SIG-M5 treated with dmso at 0.1 percent for 504 hours (cell line): ENCODE data around the gene PLEKHM1.

Experiments used
- DNase-seq: peaks from one replicate; lab custom pipeline; 2025; ENCODE audit not compliant: unreplicated experiment; lab: John Stamatoyannopoulos, UW

Gene PLEKHM1

GRCh38 chr17:45428050-45428617 lies 62.4 kb downstream of the PLEKHM1 start:
- peak; percentile 90 for DNase-seq

DNA sequence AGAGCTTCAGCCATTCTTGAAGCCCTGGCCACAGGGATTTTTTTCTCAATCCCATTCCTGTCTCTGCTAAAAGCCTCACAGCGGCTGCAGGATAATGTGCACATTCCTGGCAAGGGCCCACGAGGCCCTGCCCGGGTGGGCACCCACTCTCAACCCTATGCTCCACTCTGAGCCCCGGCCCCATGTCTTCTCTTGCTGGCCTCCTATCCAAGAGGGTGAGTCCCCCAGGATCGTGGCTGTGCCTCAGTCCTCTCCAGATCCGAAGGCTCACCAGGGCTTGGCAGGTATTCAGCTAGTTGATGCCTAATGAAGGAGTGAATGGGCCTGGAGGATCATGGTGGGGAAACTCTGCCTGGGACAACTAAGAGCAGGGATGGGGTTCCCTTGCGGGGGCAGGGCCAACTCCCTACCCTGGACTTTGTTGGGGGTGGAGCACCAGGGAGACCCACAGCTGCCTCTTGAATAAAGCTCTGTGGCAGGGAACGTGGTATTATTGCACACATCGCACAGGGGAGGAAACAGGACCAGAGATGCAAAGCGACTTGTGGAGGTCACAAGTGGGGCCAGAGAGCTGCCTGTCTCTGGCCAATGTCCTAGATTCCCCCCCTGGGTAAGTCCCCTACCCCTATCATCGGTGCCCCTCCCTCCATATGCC lies 63.2 kb downstream of the PLEKHM1 start:
- DNase-seq: no peak

DNA sequence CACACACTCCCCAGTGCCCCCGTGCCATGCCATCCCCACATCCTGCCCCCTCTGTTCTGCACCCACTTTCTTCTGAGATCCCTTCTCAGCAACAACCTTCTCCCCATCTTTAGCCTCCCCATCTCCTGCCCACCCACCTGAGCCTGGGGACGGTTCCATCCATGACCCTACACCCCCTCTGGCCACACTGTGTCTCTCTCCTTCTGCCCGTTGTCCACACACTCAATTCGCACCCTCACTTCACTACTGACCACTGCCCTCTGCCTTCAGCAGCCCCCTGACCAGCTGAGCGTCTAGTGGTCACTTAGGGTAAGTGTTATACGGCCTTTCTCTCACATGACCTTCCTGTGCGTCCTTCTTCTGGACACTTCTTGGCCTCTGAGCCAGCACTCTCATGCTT lies 64.0 kb downstream of the PLEKHM1 start:
- no peak for DNase-seq

DNA sequence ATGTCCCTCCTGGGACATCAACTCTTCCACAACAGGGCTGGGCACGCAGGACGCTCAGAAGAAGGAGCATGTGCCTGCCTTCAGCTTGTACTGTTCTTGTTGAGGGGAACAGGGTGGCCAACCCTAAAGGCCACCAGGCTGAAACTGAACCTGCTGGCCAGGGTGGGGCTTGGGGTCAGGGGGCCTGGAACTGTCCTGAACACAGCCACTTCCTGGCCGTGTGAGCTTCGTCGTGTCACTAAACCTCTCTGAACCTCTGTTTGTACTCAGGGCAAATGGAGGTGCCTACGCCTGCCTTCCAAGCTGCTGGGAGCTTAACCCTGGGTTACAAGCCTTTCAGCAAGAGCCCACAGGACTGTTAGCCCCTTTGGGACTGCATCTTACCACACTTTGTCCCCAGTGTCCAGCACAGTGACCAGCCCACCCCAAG lies 64.5 kb downstream of the PLEKHM1 start:
- DNase-seq: no peak

GRCh38 chr17:45425125-45425983 lies 65.2 kb downstream of the PLEKHM1 start:
- DNase-seq: peak; percentile 64

DNA sequence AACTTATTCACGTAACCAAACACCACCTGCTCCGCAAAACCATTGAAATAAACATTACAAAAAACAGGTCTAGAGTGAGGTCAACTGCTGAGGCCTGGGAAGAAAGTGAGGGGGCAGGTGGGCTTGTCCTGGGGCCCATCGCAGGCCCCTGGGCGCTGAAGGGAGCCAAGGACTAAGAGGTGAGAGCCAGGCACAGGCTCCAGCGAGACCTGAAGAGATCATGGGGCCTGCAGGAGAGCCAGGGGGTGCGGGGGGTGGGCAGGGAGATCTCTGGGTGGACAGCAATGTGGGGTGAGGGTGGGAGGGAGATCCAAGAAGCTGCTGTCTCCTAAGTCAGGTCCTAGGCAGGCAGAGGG lies 65.8 kb downstream of the PLEKHM1 start:
- DNase-seq: no peak

DNA sequence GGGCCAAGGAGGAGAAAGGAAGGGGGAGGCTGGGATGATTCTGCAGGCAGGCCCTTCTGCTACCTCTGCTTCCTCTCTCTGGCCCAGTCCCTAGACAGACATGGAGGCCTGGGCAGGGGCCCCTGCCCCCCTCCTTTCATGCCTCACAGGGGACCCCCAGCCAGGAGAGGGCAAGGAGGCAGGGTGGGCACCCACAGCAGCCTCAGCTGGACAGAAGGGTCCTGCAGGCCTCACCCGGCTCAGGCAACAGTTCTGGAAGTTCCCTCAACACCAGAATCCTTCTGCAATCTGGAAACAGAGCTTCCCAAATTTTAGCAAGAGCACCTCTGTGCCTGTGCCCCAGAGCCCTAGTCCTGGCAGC lies 66.6 kb downstream of the PLEKHM1 start:
- no peak for DNase-seq

GRCh38 chr17:45423304-45423974 lies 67.1 kb downstream of the PLEKHM1 start:
- no peak for DNase-seq

DNA sequence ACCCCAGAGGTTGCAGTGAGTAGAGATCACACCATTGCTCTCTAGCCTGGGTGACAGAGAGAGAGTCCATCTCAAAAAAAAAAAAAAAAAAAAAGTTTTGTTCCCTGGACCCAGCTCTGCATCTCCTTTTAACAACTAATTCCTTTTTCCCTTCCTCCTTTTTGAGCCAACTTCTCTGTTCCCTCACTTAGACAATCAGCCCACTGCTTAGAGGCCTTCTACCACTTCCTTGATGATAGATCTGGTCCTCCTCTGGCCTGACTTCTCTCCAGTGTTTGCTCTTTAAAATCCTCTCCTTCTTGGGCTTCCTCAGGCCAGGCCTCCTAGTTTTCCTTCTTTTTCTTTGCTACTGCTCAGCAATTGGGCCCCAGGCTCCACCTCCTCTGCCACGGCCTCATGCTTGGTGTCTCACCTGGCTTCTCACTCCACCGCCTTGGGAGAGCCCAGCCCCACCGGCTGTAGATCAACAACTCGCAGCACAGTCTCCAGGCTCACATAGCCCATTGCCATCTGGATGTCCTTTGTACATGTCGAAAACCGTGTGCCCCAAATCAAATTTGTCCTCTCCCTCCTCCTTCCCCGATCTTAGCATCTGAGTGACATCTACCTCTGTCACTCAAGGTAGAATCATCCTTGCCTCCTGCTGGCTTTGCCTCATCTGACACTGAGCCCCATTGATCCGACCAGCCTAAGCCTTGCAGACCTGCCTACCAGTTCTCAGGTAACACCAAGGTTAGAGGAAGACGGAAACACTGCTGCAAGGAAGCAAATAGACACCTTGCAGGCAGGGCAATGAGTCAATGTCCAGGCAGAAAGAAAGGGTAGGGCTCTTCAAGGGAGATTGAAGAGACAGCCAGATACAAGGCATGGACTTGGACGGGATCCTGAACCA lies 75.3 kb downstream of the PLEKHM1 start:
- peak; percentile 81 for DNase-seq

GRCh38 chr17:45413498-45413923 lies 77.0 kb downstream of the PLEKHM1 start:
- DNase-seq: peak; percentile 41

DNA sequence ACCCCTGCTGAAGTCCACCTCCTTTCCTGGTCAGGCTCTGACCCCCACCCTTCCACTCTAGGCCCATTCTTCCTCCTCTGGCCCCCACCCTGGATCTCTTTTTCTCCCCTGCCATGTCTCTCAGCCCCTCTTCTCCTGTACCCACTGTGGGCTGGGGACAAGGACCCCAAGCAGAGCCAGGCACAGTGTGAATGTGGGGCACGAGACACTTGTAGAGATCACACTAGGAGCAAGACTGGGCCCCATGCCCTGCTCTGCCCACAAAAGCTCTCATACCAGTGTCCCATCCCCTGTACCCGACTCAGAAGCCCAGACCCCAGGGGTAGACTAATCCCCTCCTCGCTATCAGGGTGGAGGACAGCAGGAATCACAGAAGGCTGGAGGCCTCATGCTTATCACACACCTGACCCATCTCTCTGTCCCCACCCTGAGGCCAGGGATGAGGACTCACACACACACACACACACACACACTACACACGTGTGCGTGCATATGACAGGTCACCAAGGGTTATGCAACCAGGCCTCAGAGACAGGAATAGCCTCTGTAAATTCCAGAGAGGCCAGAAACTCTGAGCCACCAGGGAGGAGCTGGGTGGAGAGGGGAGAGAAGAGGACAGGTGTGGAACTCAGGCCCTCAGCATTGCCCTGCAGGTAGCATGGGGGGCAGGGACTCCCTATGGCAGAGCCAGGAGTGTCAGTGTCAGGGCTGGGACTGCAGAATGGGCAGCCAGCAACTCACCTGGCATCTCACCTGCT lies 79.0 kb downstream of the PLEKHM1 start:
- no peak for DNase-seq

DNA sequence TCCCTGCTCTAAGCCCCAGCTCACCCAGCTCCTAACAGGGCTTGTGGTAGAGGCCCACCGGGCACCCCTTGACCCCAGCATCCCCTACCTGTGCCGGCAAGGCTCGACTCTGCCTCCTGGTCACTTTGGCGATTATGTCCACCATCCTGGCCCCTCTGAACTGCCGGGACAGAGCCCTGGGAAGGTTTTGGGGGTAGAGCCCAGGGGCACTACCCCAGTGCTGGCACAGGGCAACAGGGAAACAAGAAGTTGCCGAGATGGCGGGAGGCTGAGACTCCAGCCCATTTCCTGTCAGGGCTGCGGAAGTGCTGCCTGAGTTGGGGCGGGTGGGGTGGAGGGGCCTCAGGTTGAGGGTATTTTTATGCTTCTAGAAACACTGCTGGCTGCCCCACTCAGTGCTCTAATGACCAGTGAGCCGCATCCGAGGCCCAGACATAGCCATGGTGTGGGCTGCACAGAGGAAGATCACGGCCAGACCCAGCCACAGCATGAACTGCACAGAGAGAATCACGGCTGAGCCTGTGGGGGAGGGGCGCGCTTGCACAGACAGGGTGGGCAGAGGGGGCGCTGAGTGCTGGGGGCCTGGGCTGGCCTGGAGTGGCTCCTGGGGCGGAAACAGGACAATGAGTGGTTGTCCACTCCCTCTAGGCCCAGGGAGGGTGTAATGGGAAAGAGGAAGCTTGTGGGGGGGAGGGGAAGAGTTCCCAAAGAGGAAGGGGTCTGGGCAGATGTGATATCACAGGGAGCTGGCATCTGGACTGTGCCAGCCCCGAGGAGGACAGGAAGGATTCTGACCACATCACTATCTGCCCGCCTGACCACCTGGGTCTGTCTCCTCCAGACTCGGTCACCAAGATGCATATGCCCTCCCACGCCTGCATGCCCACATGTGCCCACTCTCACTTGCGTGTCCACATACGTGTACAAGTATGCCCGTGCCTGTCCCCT lies 80.1 kb downstream of the PLEKHM1 start:
- peak; percentile 56 for DNase-seq

- no peak for DNase-seq
These were observed 80.9 kb downstream of the PLEKHM1 start for GRCh38 chr17:45409659-45410076.

DNA sequence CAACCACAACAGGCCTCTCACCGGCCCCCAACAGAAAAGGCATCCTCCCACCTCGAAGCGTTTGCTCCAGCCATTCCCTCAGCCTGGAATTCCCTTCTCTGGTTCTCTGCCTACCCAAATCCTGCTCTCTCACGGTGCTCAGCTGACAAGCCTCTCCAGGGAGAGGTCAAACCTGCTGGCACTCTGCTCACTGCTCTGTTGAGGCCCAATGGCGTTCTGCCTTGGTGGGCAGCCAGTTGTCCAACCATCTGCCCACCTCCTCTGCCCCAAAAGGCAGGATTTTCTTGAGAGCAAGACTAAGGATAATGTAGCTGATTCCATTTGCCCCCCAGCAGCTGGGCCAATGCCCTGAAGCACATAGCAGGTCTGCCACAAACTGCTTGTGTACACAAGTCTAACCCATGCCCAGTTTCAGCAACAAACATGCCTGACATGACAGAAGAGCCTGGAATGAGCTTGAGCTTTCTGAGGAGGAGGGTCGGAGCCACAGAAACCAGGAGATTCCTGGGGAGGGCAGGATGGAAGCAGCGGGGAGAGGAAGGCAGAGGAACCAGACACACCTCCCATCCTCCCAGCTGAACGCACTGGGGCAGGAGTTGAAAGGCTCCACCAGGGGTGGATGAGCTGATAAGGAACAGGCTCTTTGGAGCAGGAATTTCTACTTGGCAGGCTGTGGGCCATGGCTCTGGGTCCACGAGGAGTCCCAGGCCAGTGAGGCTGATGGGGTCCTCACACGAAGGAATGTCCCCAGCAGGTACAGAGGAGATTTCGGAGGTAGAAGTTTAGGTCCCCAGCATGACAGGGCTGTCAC lies 81.7 kb downstream of the PLEKHM1 start:
- DNase-seq: no peak

- DNase-seq: peak; percentile 28
These were observed 84.4 kb downstream of the PLEKHM1 start for GRCh38 chr17:45406107-45406506.

DNA sequence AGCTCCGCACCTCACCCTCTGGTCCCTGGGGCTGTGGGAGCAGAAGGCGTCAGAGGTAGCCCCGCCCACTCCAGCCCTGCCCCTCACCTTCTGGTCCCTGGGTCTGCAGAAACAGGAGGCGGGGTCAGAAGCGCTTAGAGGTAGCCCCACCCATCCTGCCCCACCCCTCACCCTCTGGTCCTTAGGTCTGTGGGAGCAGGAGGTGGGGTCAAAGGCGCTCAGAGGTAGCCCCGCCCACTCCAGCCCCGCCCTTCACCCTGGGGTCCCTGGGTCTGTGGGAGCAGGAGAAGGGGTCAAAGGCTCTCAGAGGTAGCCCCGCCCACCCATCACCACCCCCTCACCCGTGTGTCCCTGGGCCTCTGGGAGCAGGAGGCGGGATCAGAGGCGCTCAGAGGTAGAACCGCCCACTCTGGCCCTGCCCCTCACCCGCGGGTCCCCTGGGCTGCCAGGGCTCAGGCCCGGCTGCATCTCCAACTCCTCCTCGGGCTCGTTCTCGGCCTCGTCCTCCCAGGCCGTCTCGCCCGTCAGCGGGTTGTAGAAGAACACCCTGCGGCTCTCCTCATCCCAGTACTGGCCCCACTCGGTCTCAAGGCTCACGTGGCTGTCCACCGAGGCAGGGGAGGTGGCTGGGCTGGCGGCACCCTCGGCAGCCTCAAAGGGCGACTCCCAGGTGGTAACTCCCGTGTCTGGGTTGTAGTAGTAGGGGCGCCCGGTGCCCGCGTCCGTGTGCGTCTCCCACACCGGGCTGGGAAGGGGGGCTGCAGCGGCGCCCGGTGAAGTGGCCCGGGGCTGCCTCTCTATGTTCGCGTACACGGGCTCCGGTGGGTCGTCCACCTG lies 85.1 kb downstream of the PLEKHM1 start:
- no peak for DNase-seq

DNA sequence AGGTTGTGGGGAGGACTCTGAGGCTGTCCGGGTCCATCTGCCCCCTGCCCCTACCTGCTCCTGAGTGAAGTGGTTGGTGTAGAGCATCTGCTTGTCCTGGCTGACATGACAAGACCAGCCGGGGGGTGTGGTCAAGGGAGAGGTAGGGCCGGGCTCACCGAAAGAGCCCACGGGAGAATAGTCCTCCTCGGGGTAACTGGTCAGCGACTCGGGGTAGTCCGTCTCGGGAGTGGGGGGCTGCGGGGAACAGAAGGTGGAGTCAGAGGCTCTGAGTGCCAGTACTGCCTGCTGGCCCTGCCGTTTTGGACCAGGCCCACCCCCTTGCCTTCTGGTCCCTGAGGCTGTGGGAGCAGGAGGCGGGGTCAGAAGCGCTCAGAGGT lies 85.7 kb downstream of the PLEKHM1 start:
- DNase-seq: no peak
